Activated CD4-positive, alpha-beta T cell treated with anti-CD3 and anti-CD28 coated beads, Interleukin-2, Interleukin-6, amounts not matched to agents 100 ng/mL and 50 ng/mL, durations not matched to agents 16 hours and 8 hours (primary cell): Measurements from ENCODE around the gene TAS2R5.
"Not testable (repeated sequence)": the region's sequence is repeated elsewhere in the genome, so short reads cannot be mapped to it uniquely, and the experiment has no call there.

Experiments
- DNase-seq: peaks from one replicate; pipeline ENCODE4 v3.0.0-alpha.2; 2020

The TAS2R5 gene, protein sequence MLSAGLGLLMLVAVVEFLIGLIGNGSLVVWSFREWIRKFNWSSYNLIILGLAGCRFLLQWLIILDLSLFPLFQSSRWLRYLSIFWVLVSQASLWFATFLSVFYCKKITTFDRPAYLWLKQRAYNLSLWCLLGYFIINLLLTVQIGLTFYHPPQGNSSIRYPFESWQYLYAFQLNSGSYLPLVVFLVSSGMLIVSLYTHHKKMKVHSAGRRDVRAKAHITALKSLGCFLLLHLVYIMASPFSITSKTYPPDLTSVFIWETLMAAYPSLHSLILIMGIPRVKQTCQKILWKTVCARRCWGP

GRCh38 chr7:141789917-141790316, at the start of gene TAS2R5:
TSS of gene TAS2R5 (plus strand) at chr7:141790217. CDS start at chr7:141790362, 145 bp downstream.
- no peak for DNase-seq

GRCh38 chr7:141742229-141742628, 47.8 kb upstream of the TAS2R5 start:
- DNase-seq: no peak

DNA sequence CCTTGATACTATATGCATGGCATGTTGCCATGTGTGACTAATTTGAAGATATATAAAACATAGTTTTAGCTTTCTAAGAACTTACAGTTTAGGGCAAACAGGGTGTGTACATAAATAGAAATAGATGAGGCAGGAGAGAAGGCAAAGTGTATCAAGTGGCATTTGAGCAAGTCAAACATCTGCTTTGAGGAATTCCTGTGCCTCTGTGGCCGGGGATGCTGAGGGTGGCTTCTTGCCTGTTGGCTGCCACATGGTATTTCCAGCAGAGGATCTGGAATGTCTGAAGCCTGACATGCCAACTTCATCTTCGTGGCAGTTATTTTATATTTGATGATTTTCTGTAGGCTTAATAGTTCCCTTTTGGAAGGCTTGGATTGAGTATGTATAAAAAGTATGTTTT, 45.9 kb upstream of the TAS2R5 start:
- no peak for DNase-seq

DNA sequence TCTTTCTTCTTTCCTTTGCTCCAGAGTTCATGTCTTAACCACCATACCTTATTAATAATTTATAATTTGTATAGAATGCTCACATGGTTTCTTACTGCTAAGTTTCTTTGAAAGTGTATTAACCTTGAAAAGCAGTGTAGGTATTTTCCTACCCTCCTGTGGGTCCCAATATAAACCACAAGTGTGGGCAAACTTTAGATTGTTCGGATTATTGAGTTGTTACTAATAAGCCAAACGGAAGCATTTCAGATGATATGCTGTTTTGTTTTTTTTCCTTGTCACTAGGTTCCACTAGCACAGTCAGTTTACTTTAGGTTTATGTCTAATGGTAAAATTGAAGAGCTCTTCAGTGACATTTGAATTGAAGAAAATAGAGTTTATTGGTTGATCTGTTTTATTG, 41.6 kb upstream of the TAS2R5 start:
- no peak for DNase-seq

GRCh38 chr7:141751904-141752303, 38.1 kb upstream of the TAS2R5 start:
- not testable (repeated sequence) for DNase-seq

DNA sequence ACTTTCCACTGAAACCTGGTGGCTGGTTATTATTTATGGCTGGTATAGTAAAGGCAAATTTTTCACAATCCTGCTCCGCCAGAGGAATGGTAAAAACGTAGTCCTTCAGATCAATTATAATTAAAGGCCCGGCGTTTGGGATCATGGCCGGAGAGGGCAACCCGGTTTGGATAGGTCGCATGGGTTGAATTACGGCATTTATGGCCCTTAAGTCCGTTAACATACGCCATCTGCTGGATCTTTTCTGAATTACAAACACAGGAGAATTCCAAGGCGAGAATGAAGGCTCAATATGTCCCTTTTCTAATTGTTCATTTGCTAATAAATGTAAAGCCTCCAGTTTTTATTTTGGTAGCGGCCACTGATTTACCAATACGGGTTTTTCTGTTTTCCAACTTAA, 37.4 kb upstream of the TAS2R5 start:
- no peak for DNase-seq

DNA sequence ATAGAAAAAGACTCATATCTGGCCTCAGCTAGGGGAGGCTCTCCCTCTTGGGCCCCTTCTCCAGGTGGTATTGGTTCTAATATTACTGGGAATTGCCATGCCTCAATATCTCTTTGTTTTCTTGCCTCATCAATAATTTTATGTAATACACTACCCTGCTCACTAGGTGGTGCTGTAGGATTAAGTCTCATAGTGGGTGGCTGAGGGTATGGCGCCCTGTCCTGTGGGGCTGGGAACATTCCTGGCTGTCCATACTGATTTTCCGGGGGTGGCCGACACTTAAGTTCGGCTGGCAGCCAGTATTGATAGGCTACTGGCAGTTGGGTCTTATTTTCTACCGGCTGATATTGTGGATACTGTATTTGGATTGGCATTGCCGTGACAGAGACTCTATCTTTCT, 35.1 kb upstream of the TAS2R5 start:
- DNase-seq: peak; percentile 35

DNA sequence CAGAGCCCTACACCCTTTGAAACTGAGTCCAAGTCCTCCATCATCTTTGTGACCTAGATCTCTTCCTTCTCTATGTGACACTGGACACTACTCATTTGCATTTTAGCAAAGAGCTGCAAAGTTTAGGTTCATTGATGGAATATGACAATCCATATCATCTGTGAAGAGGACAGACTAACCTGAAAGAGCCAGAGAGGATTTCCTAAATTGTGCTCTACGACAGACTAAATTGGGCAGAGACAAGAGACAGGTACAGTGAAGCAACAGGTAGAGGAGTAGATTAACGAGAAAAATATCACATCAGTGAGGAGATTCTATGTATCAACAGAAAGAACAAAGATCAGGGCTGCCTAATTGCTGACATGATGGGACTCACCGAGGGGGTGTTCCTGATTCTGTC, 26.2 kb upstream of the TAS2R5 start, which contains the start of gene TAS2R3:
TSS of gene TAS2R3 (plus strand) at position 301 of the 400 bp plus-strand sequence. CDS start at position 363, 62 bp downstream.
- no peak for DNase-seq

DNA sequence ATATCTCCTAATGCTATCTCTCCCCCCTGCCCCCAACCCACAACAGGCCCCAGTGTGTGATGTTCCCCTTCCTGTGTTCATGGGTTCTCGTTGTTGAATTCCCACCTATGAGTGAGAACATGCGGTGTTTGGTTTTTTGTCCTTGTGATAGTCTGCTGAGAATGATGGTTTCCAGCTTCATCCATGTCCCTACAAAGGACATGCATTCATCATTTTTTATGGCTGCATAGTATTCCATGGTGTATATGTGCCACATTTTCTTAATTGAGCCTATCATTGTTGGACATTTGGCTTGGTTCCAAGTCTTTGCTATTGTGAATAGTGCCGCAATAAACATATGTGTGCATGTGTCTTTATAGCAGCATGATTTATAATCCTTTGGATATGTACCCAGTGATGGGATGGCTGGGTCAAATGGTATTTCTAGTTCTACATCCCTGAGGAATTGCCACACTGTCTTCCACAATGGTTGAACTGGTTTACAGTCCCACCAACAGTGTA, 19.9 kb upstream of the TAS2R5 start:
- DNase-seq: not testable (repeated sequence)

DNA sequence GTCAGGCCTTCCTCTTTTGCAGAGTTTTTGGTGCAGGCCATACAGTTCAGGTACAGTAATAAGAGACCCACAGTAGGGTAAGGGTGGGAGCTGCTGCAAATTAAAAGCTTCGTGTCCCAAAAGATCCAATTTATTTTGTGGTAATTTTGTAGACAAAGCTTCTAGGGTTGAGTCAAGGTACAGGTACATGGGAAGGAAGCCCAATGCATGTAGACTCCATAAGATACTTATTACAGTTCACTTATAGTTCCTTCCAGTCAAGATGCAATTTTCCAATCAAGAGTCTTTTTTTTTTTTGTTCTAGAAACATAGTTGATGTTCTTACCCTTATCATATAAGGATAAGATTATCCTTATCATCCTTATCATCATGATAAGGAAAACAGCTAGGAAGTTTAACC, 13.6 kb upstream of the TAS2R5 start, which contains the start of gene TAS2R4:
TSS of gene TAS2R4 (plus strand) at position 301 of the 400 bp plus-strand sequence. CDS start 1,815 bp downstream, outside the sequence.
- no peak for DNase-seq

- DNase-seq: peak; percentile 54
Measured at GRCh38 chr7:141785706-141786552, 4.1 kb upstream of the TAS2R5 start.

GRCh38 chr7:141788296-141788695, 1.7 kb upstream of the TAS2R5 start:
- DNase-seq: no peak

- no peak for DNase-seq
Measured at GRCh38 chr7:141792526-141792925, 2.5 kb downstream of the TAS2R5 start.

GRCh38 chr7:141820067-141820466, 30.1 kb downstream of the TAS2R5 start:
- no peak for DNase-seq

GRCh38 chr7:141822432-141822831, 32.4 kb downstream of the TAS2R5 start:
- DNase-seq: not testable (repeated sequence)

GRCh38 chr7:141837683-141838082, 47.7 kb downstream of the TAS2R5 start:
- DNase-seq: no peak

- no peak for DNase-seq
Measured at GRCh38 chr7:141838581-141838980, 48.6 kb downstream of the TAS2R5 start.

- no peak for DNase-seq
Measured at GRCh38 chr7:141839256-141839655, 49.2 kb downstream of the TAS2R5 start.

GRCh38 chr7:141840708-141841107, 50.7 kb downstream of the TAS2R5 start:
- DNase-seq: no peak
